Uterus (tissue), 2 donors: ENCODE measurements around the gene PEX16.

Experiments
- POLR2A ChIP-seq, 2 donors: fragments of 450-650 bp; IDR thresholded peaks; one replicate each; pipeline ENCODE4 v1.6.1; 2016; ENCODE audit warnings: antibody characterized with exemption in 2 of 2, mild to moderate bottlenecking in 1 of 2, moderate library complexity in 1 of 2
- TF ChIP-seq, protein P1 (sequence below), 4 experiments: fragments of 200-600 bp in 2 of 4; fragments of 450-650 bp in 2 of 4; sonication (generic) in 2 of 4; IDR thresholded peaks; one replicate each; pipeline ENCODE4 v1.5.1; 2016 to 2019; ENCODE audit warnings: antibody characterized with exemption in 4 of 4, mild to moderate bottlenecking in 2 of 4, moderate library complexity in 1 of 4

DNA sequence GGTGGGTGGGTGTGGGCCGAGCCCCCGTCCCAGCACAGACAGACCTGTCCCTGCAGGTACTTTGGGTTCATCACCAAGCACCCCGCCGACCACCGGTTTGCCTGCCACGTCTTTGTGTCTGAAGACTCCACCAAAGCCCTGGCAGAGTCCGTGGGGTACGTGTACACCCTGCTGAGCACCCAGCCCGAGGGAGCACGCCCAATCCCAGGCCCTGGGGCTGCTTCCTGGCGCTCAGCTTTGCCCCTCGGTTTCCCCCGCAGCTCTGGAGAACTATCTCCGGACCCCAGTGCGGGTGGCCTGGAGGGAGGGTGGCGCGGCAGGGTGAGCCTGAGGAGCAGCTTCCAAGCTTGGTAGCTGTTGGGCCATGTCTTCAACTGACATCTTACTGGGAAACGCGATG lies 12.6 kb downstream of the PEX16 start:
- TF ChIP-seq POLR2A (IDR thresholded peaks at IDR 0.05): no peak
- TF ChIP-seq, protein P1, sequence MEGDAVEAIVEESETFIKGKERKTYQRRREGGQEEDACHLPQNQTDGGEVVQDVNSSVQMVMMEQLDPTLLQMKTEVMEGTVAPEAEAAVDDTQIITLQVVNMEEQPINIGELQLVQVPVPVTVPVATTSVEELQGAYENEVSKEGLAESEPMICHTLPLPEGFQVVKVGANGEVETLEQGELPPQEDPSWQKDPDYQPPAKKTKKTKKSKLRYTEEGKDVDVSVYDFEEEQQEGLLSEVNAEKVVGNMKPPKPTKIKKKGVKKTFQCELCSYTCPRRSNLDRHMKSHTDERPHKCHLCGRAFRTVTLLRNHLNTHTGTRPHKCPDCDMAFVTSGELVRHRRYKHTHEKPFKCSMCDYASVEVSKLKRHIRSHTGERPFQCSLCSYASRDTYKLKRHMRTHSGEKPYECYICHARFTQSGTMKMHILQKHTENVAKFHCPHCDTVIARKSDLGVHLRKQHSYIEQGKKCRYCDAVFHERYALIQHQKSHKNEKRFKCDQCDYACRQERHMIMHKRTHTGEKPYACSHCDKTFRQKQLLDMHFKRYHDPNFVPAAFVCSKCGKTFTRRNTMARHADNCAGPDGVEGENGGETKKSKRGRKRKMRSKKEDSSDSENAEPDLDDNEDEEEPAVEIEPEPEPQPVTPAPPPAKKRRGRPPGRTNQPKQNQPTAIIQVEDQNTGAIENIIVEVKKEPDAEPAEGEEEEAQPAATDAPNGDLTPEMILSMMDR (IDR thresholded peaks at IDR 0.05): no peak
